Measurements from ENCODE around the gene LRRC45.

GRCh38 chr17:81999587-81999975 is 23.5 kb upstream of the LRRC45 start:
- TF ChIP-seq POLR2A (IDR thresholded peaks at IDR 0.05) (no peak), CTCF (IDR thresholded peaks at IDR 0.05) (no peak)
